B cell (primary cell): Measurements from ENCODE around the gene KIAA0825. TPM values are rescaled to one million over a fixed set of nuclear protein-coding genes. Genes with fewer than 3 reads are reported as not detected.

ENCODE experiments used
- ATAC-seq: fragments of 200-7000 bp; cut with Tn5 transposase; one replicate; pipeline ENCODE4 v1.10.0; 2021; ENCODE audit warnings: low read depth, mild to moderate bottlenecking, moderate number of reproducible peaks, moderate library complexity
- CTCF ChIA-PET: fragments of 350-600 bp; sonication (Branson Sonifier 250); formaldehyde crosslinking; loops from one replicate; lab custom pipeline; 2021; ENCODE audit warnings: antibody characterized with exemption, inconsistent platforms; lab: Charles Lee
- POLR2A ChIA-PET: fragments of 350-600 bp; sonication (Branson Sonifier 250); formaldehyde crosslinking; loops from one replicate; lab custom pipeline; 2021; ENCODE audit warnings: antibody characterized with exemption; lab: Charles Lee
- DNase-seq: peaks from one replicate; pipeline ENCODE4 v3.0.0; 2013
- H2AFZ ChIP-seq: 2 replicates; pipeline ENCODE4 v1.6.1; 2012; ENCODE audit warnings: mild to moderate bottlenecking, low read depth, low read length; ENCODE audit not compliant: insufficient read depth, poor library complexity, severe bottlenecking
- H3K27ac ChIP-seq, 2 donors: 1 replicate in 1 of 2; 2 replicates in 1 of 2; pipeline ENCODE4 v1.5.1; 2012 to 2013; ENCODE audit warnings: low read length in 2 of 2, mild to moderate bottlenecking in 2 of 2, moderate library complexity in 1 of 2
- H3K27me3 ChIP-seq, 4 experiments: fragments of 200-600 bp in 1 of 4; sonication (generic) in 1 of 4; replicated peaks in 1 of 4; 1 replicate in 2 of 4; 2 replicates in 2 of 4; pipeline versions ENCODE4 v1.6.1 to v1.7.0; 2013 to 2016; ENCODE audit warnings: low read length in 3 of 4, mild to moderate bottlenecking in 2 of 4, mixed read lengths in 1 of 4, moderate library complexity in 1 of 4; ENCODE audit not compliant: insufficient read depth in 4 of 4, control insufficient read depth in 3 of 4; ENCODE audit errors: control extremely low read depth in 1 of 4
- H3K36me3 ChIP-seq, 2 experiments: replicated peaks in 1 of 2; 1 replicate in 1 of 2; 2 replicates in 1 of 2; pipeline versions ENCODE4 v1.6.1 to v1.7.1; 2013; ENCODE audit warnings: low read length in 1 of 2; ENCODE audit not compliant: insufficient read depth in 2 of 2, control insufficient read depth in 1 of 2; ENCODE audit errors: control extremely low read depth in 1 of 2, extremely low read depth in 1 of 2
- H3K4me1 ChIP-seq, 2 donors: fragments of 200-600 bp in 1 of 2; sonication (generic) in 1 of 2; 1 replicate in 1 of 2; 2 replicates in 1 of 2; pipeline versions ENCODE4 v1.5.1 to v1.6.1; 2013 to 2017; ENCODE audit warnings: low read length in 2 of 2; ENCODE audit not compliant: control insufficient read depth in 2 of 2, insufficient read depth in 2 of 2
- H3K4me2 ChIP-seq: replicated peaks from 2 replicates; pipeline ENCODE3; 2012; ENCODE audit warnings: mild to moderate bottlenecking, low read depth, low read length; ENCODE audit not compliant: poor library complexity, severe bottlenecking
- H3K4me3 ChIP-seq, 5 experiments: fragments of 200-600 bp in 1 of 5; sonication (generic) in 1 of 5; 1 replicate in 3 of 5; 2 replicates in 2 of 5; pipeline versions ENCODE4 v1.5.1 to v1.7.0; 2011 to 2016; ENCODE audit warnings: low read length in 4 of 5, mild to moderate bottlenecking in 4 of 5, low read depth in 2 of 5, control low read depth in 1 of 5, moderate library complexity in 1 of 5; ENCODE audit not compliant: insufficient read depth in 1 of 5; ENCODE audit errors: control extremely low read depth in 1 of 5, extremely low read depth in 1 of 5
- H3K79me2 ChIP-seq: fragments of 200-600 bp; sonication (generic); one replicate; pipeline ENCODE4 v1.6.0; 2016; ENCODE audit warnings: low read length; ENCODE audit not compliant: control insufficient read depth, insufficient read depth
- H3K9ac ChIP-seq: fragments of 200-600 bp; sonication (generic); 2 replicates; pipeline ENCODE4 v1.6.1; 2017; ENCODE audit warnings: mild to moderate bottlenecking, low read length, moderate library complexity
- H3K9me3 ChIP-seq, 3 donors: one replicate each; pipeline versions ENCODE4 v1.6.1 to v1.7.1; 2013; ENCODE audit warnings: low read length in 2 of 3; ENCODE audit not compliant: control insufficient read depth in 2 of 3, insufficient read depth in 1 of 3; ENCODE audit errors: control extremely low read depth in 1 of 3
- H4K20me1 ChIP-seq: 2 replicates; pipeline ENCODE4 v1.6.0; 2012; ENCODE audit warnings: mild to moderate bottlenecking, low read length; ENCODE audit not compliant: insufficient read depth, control insufficient read depth, poor library complexity, severe bottlenecking
- H3K27ac Mint-ChIP-seq: one replicate; pipeline ENCODE4 v1.8.0; 2021; ENCODE audit warnings: mixed read lengths
- H3K27me3 Mint-ChIP-seq: one replicate; pipeline ENCODE4 v1.8.0; 2021; ENCODE audit warnings: mixed read lengths
- H3K4me1 Mint-ChIP-seq: one replicate; pipeline ENCODE4 v1.8.0; 2021; ENCODE audit warnings: mixed read lengths
- H3K4me3 Mint-ChIP-seq: one replicate; pipeline ENCODE4 v1.8.0; 2021; ENCODE audit warnings: mixed read lengths
- H3K9me3 Mint-ChIP-seq: one replicate; pipeline ENCODE4 v1.8.0; 2022; ENCODE audit warnings: mixed read lengths; ENCODE audit not compliant: insufficient read depth
- CTCF ChIP-seq: fragments of 200-600 bp; IDR thresholded peaks from one replicate; pipeline ENCODE4 v1.8.0; 2022; ENCODE audit warnings: antibody characterized with exemption, mild to moderate bottlenecking
- EZH2 ChIP-seq: IDR thresholded peaks from 2 replicates; pipeline ENCODE4 v1.6.1; 2012; ENCODE audit warnings: borderline replicate concordance, low read depth, mild to moderate bottlenecking, moderate library complexity, low read length; ENCODE audit not compliant: insufficient read depth, poor library complexity, severe bottlenecking
- WGBS: methylation state at CpG from one replicate; pipeline ENCODE4 v1.1.5; 2013; ENCODE audit warnings: missing lambda C conversion rate; ENCODE audit not compliant: insufficient coverage; 5-methylcytosine and 5-hydroxymethylcytosine counted together
- intact Hi-C: fragments of 100-400 bp; cut with micrococcal nuclease; formaldehyde crosslinking; loops from one replicate; pipeline ENCODE4 v1.10.0; 2022
- polyA plus RNA-seq: library from polyadenylated mRNA; depleted of rRNA; stranded (reverse); fragments of >200 nt; gene quantifications from 2 replicates; pipeline ENCODE4 v1.2.3, GENCODE V29; 2012
- total RNA-seq, 2 donors: library from RNA; stranded (reverse); fragments of 120-200 nt in 1 of 2; gene quantifications; 1 replicate in 1 of 2; 2 replicates in 1 of 2; pipeline versions ENCODE4 v1.2.3 to v1.2.4, GENCODE V29; 2013 to 2022

KIAA0825 gene
- total and polyA plus RNA-seq, 2 donors (not counting 1 experiment from before 2014, with no cell fraction given): 0.43 to 2.7 TPM

GRCh38 chr5:94395468-94395867, 222.9 kb downstream of the KIAA0825 start:
- H2AFZ ChIP-seq: no peak overlapping the region
- intact Hi-C loops: no loop called here
- H3K9me3 ChIP-seq: no peaks in the 10 kb centered on the region
- ChIA-PET POLR2A (no interaction called here), CTCF (no interaction called here)
- no peak overlapping the region for H3K4me3 Mint-ChIP-seq
- H3K27me3 Mint-ChIP-seq: no peaks in the 10 kb centered on the region
- H3K9me3 Mint-ChIP-seq: no peaks in the 10 kb centered on the region
- H3K4me1 Mint-ChIP-seq: no peaks in the 10 kb centered on the region
- no peak overlapping the region for H3K4me2 ChIP-seq
- no peak overlapping the region for H3K9ac ChIP-seq
- H3K27ac ChIP-seq: no peak overlapping the region
- H3K4me3 ChIP-seq: no peak overlapping the region
- no peaks in the 10 kb centered on the region for H3K27me3 ChIP-seq
- no peak overlapping the region for H3K27ac Mint-ChIP-seq
- no peak for DNase-seq
- no peak for TF ChIP-seq CTCF
- no peaks in the 10 kb centered on the region for H3K36me3 ChIP-seq
- H3K79me2 ChIP-seq: no peaks in the 10 kb centered on the region
- no peaks in the 10 kb centered on the region for H3K4me1 ChIP-seq
- WGBS: no CpG with 5 or more reads among the region's 1 CpG
- no peaks in the 10 kb centered on the region for H4K20me1 ChIP-seq
- no peak for ATAC-seq

DNA sequence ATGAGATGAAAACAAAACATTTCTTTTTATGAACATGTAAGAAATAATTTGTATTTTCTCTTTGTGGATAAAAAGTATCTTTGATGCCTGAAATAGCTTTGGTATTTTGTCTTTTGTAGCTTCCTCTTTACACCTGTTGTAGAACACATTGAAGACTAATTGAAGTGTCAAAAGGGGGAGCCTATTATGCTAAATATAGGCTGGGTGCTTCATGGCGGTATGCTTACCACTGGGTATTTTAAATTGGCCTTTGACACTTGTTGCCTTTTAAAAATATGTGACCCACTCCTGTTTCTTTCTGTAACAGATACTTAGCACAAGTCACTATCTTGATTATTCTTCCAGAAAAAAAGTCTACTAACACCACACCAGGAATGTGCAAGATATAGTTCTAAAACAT, 226.4 kb downstream of the KIAA0825 start:
- POLR2A ChIA-PET: no interaction called here
- H3K27ac Mint-ChIP-seq: no peak overlapping the region
- intact Hi-C loops: no loop called here
- WGBS: no CpG with 5 or more reads among the region's 1 CpG
- Histone ChIP-seq H3K4me3 (no peak overlapping the region), H3K27ac (no peak overlapping the region), H3K4me1 (no peaks in the 10 kb centered on the region), H3K27me3 (no peaks in the 10 kb centered on the region), H3K9me3 (no peaks in the 10 kb centered on the region), H3K9ac (no peak overlapping the region), H3K79me2 (no peaks in the 10 kb centered on the region), H4K20me1 (no peaks in the 10 kb centered on the region), H3K4me2 (no peak overlapping the region), H2AFZ (no peak overlapping the region), H3K36me3 (no peaks in the 10 kb centered on the region)
- TF ChIP-seq CTCF (no peak), EZH2 (no peak)
- no peak for ATAC-seq
- no peaks in the 10 kb centered on the region for H3K4me1 Mint-ChIP-seq
- no peaks in the 10 kb centered on the region for H3K9me3 Mint-ChIP-seq
- no peak for DNase-seq
- H3K27me3 Mint-ChIP-seq: no peaks in the 10 kb centered on the region
- no peak overlapping the region for H3K4me3 Mint-ChIP-seq
- CTCF ChIA-PET: no interaction called here
